Neural cell (in vitro differentiated cells): ENCODE measurements around the gene CCNQ. TPM values are rescaled to one million over a fixed set of nuclear protein-coding genes. Genes with fewer than 3 reads are reported as not detected.

Experiments used
- H2AFZ ChIP-seq: fragments of 200-600, 300-800 bp; sonication (generic), shearing (Covaris generic); 2 replicates; pipeline ENCODE4 v1.6.0; 2014; ENCODE audit warnings: low read depth, mild to moderate bottlenecking, antibody characterized with exemption, low read length, moderate library complexity
- H3F3A ChIP-seq: fragments of 200-600 bp; shearing (Covaris generic); 2 replicates; pipeline ENCODE4 v1.6.1; 2016; ENCODE audit warnings: mild to moderate bottlenecking, moderate library complexity, mixed read lengths, antibody characterized with exemption, low read length; ENCODE audit not compliant: insufficient read depth, poor library complexity, severe bottlenecking
- H3K27ac ChIP-seq: fragments of 200-600, 300-800 bp; sonication (generic), shearing (Covaris generic); 2 replicates; pipeline ENCODE4 v1.5.1; 2014; ENCODE audit warnings: mild to moderate bottlenecking, low read length, moderate library complexity
- H3K27me3 ChIP-seq: fragments of 300-800, 200-600 bp; sonication (generic), shearing (Covaris generic); 2 replicates; pipeline ENCODE4 v1.6.0; 2014; ENCODE audit warnings: mild to moderate bottlenecking, low read depth, low read length, moderate library complexity; ENCODE audit not compliant: insufficient read depth
- H3K36me3 ChIP-seq: fragments of 300-800, 200-600 bp; sonication (generic), shearing (Covaris generic); 2 replicates; pipeline ENCODE4 v1.5.1; 2014; ENCODE audit warnings: mild to moderate bottlenecking, antibody characterized with exemption, low read length, moderate library complexity; ENCODE audit not compliant: insufficient read depth
- H3K4me2 ChIP-seq: fragments of 300-800, 200-600 bp; sonication (generic), shearing (Covaris generic); 2 replicates; pipeline ENCODE4 v1.6.0; 2014; ENCODE audit warnings: mild to moderate bottlenecking, low read length
- H3K4me3 ChIP-seq: fragments of 300-800, 200-600 bp; sonication (generic), shearing (Covaris generic); 2 replicates; pipeline ENCODE4 v1.5.1; 2014; ENCODE audit warnings: mild to moderate bottlenecking, low read length, moderate library complexity
- H3K79me2 ChIP-seq: fragments of 200-600 bp; shearing (Covaris generic); replicated peaks from 2 replicates; pipeline ENCODE4 v1.6.0; 2014; ENCODE audit warnings: mild to moderate bottlenecking, low read length, moderate library complexity; ENCODE audit not compliant: insufficient read depth
- H3K9ac ChIP-seq: fragments of 300-800, 200-600 bp; sonication (generic), shearing (Covaris generic); 2 replicates; pipeline ENCODE4 v1.6.1; 2016; ENCODE audit warnings: mild to moderate bottlenecking, low read length, mixed read lengths
- H3K9me2 ChIP-seq: fragments of 200-600 bp; shearing (Covaris generic); 2 replicates; pipeline ENCODE4 v1.6.1; 2016; ENCODE audit warnings: mild to moderate bottlenecking, low read length, mixed read lengths; ENCODE audit not compliant: insufficient read depth
- H3K9me3 ChIP-seq: fragments of 200-600, 300-800 bp; sonication (generic), shearing (Covaris generic); 2 replicates; pipeline ENCODE4 v1.6.1; 2016; ENCODE audit warnings: mild to moderate bottlenecking, mixed run types, low read length, moderate library complexity, mixed read lengths
- H4K20me1 ChIP-seq: fragments of 200-600 bp; shearing (Covaris generic); 2 replicates; pipeline ENCODE4 v1.6.1; 2016; ENCODE audit warnings: mild to moderate bottlenecking, mixed run types; ENCODE audit not compliant: insufficient read depth
- CTCF ChIP-seq: fragments of 450-650 bp; IDR thresholded peaks from 2 replicates; pipeline ENCODE4 v1.5.1; 2014; ENCODE audit warnings: antibody characterized with exemption, mild to moderate bottlenecking, moderate library complexity; ENCODE audit not compliant: poor library complexity, severe bottlenecking
- EP300 ChIP-seq: fragments of 450-650 bp; conservative IDR thresholded peaks from 2 replicates; pipeline ENCODE4 v1.6.1; 2014; ENCODE audit warnings: antibody characterized with exemption, mild to moderate bottlenecking, moderate library complexity; ENCODE audit not compliant: poor library complexity, severe bottlenecking
- EZH2 ChIP-seq: fragments of 200-600, 300-800 bp; shearing (Covaris generic), sonication (generic); IDR thresholded peaks from 2 replicates; pipeline ENCODE4 v1.6.1; 2014; ENCODE audit warnings: antibody characterized with exemption, low read length, borderline replicate concordance, mild to moderate bottlenecking; ENCODE audit not compliant: insufficient read depth, poor library complexity, severe bottlenecking
- MXI1 ChIP-seq: fragments of 450-650 bp; conservative IDR thresholded peaks from 2 replicates; pipeline ENCODE4 v1.6.1; 2014; ENCODE audit warnings: antibody characterized with exemption, mild to moderate bottlenecking; ENCODE audit not compliant: poor library complexity, severe bottlenecking
- POLR2AphosphoS5 ChIP-seq: IDR thresholded peaks from 2 replicates; pipeline ENCODE4 v1.6.1; 2012
- RAD21 ChIP-seq: fragments of 450-650 bp; conservative IDR thresholded peaks from 2 replicates; pipeline ENCODE4 v1.6.1; 2014; ENCODE audit warnings: antibody characterized with exemption, mild to moderate bottlenecking, moderate library complexity
- REST ChIP-seq: IDR thresholded peaks from 2 replicates; pipeline ENCODE4 v1.6.1; 2012; ENCODE audit warnings: borderline replicate concordance
- SMC3 ChIP-seq: fragments of 450-650 bp; conservative IDR thresholded peaks from 2 replicates; pipeline ENCODE4 v1.6.1; 2014; ENCODE audit warnings: antibody characterized with exemption, mild to moderate bottlenecking, moderate library complexity; ENCODE audit not compliant: poor library complexity
- TAF1 ChIP-seq: IDR thresholded peaks from 2 replicates; pipeline ENCODE4 v1.6.1; 2012; ENCODE audit warnings: low read depth
- polyA plus RNA-seq: library from polyadenylated mRNA; depleted of rRNA; stranded (reverse); fragments of >200 nt; gene quantifications from 2 replicates; pipeline ENCODE4 v1.2.3, GENCODE V29; 2014

CCNQ gene
- polyA plus RNA-seq, 1 donor from 2014 or later = 61.2 TPM

DNA sequence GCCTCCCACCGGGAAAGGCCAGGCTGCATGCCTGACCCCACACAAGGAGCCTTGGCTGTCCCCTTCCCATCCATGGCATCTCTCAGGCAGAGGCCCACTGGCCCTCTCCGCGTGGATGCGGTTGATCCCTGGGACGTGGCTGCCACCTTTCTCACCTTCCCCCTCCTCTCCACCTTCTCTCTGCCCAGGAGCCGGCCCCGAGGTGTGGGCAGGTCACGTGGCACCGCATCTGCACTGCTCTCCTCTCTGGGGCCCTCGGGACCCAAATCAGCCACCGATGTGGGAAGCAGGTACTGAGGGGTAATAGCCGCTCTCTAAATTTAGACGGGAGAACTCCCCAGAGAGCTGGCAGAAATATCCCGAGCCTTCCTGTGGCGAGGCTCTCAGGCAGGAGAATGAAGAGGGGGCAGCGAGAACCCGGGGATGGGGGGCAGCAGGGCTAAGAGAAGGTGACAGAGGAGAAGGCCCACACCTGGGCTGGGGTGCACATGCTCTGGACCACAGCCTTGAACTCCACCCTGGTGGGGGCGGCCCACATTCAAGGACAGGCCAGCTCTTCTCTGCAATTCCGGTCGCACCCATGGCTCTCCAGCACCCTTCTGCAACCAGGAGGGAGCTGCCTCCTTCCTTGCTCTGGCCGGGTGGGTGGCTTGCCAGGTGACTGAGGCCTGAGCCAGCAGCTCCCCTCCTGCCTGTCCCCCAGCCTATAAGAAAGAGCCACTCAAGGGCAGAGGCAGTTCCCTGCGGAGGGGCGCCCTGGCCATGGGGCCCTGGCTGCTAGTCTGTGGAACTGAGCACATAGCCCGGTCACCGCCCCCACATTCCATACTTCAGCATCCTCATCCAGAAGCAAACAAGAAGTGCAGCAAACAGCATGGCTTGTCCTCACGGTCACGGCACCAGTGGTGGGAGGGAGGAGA is 38.4 kb upstream of the CCNQ start:
- no peaks in the 10 kb centered on the region for H3K9me3 ChIP-seq
- H3K27me3 ChIP-seq = peaks cover 1% of the 10 kb centered on the region
- H3K4me2 ChIP-seq = no peak overlapping the region
- no peaks in the 10 kb centered on the region for H3K36me3 ChIP-seq
- H3K79me2 ChIP-seq = no peaks in the 10 kb centered on the region
- H3K27ac ChIP-seq = no peak overlapping the region
- H3F3A ChIP-seq = no peaks in the 10 kb centered on the region
- no peaks in the 10 kb centered on the region for H4K20me1 ChIP-seq
- H3K4me3 ChIP-seq = no peak overlapping the region
- TF ChIP-seq REST = no peak
- no peak for TF ChIP-seq POLR2AphosphoS5
- TF ChIP-seq MXI1 = no peak
- no peak for TF ChIP-seq EZH2
- no peaks in the 10 kb centered on the region for H3K9me2 ChIP-seq
- no peak overlapping the region for H2AFZ ChIP-seq
- H3K9ac ChIP-seq = no peak overlapping the region

DNA sequence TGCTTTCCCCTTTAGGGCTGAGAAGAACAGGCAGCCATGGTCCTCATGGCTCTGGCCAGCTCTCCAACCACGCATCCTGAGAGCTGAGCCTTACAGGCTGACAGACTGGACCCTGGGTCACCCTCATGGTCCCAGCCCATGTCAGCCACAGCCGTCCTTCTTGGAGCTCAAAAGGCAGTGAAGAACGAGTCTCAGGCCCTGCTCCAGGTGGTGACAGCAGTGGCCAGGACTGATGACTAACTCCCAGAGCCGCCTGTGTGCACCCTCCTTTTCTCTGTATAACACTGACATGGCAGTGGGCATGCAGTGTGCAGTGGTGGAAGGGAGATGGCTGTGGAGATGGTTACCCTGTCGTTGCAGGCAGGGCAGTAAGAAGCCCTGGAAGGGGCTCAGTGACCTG is 37.8 kb upstream of the CCNQ start:
- H2AFZ ChIP-seq = no peak overlapping the region
- H3K36me3 ChIP-seq = no peaks in the 10 kb centered on the region
- TF ChIP-seq RAD21 = no peak
- no peak for TF ChIP-seq CTCF
- TF ChIP-seq SMC3 = no peak
- no peak for TF ChIP-seq EP300
- no peak for TF ChIP-seq TAF1
- TF ChIP-seq MXI1 = no peak
- no peak for TF ChIP-seq REST
- no peak for TF ChIP-seq POLR2AphosphoS5
- TF ChIP-seq EZH2 = no peak
- no peaks in the 10 kb centered on the region for H3F3A ChIP-seq
- no peaks in the 10 kb centered on the region for H3K79me2 ChIP-seq
- no peaks in the 10 kb centered on the region for H4K20me1 ChIP-seq
- no peaks in the 10 kb centered on the region for H3K27me3 ChIP-seq
- no peak overlapping the region for H3K4me2 ChIP-seq
- no peak overlapping the region for H3K27ac ChIP-seq
- H3K9me2 ChIP-seq = no peaks in the 10 kb centered on the region
- no peaks in the 10 kb centered on the region for H3K9me3 ChIP-seq
- no peak overlapping the region for H3K4me3 ChIP-seq
- no peak overlapping the region for H3K9ac ChIP-seq
